Skeletal muscle satellite cell (primary cell): ENCODE data around the gene ABCA1.
A peak's percentile ranks its signal among the peaks of the same experiment; 100 is the strongest.
"Not testable (repeated sequence)": the region's sequence is repeated elsewhere in the genome, so short reads cannot be mapped to it uniquely, and the experiment has no call there.

ENCODE experiments used
- H3K27me3 ChIP-seq: 2 replicates; pipeline ENCODE4 v1.7.0; 2013; ENCODE audit warnings: low read length; ENCODE audit not compliant: control insufficient read depth, insufficient read depth
- H3K36me3 ChIP-seq: 2 replicates; pipeline ENCODE4 v1.7.0; 2013; ENCODE audit warnings: mild to moderate bottlenecking, control low read depth, low read length; ENCODE audit not compliant: insufficient read depth
- H3K4me1 ChIP-seq: 2 replicates; pipeline ENCODE4 v1.7.0; 2013; ENCODE audit warnings: low read length; ENCODE audit not compliant: control insufficient read depth, insufficient read depth
- H3K4me2 ChIP-seq: 2 replicates; pipeline ENCODE4 v1.7.0; 2013; ENCODE audit warnings: mild to moderate bottlenecking, low read length
- H3K4me3 ChIP-seq: 2 replicates; pipeline ENCODE4 v1.7.0; 2013; ENCODE audit warnings: low read length
- H3K9ac ChIP-seq: 2 replicates; pipeline ENCODE4 v1.7.0; 2013; ENCODE audit warnings: mild to moderate bottlenecking, low read depth, low read length, moderate library complexity
- H3K9me3 ChIP-seq: replicated peaks from 2 replicates; pipeline ENCODE4 v1.7.0; 2013; ENCODE audit warnings: mild to moderate bottlenecking, control low read depth, low read length

Gene ABCA1

DNA sequence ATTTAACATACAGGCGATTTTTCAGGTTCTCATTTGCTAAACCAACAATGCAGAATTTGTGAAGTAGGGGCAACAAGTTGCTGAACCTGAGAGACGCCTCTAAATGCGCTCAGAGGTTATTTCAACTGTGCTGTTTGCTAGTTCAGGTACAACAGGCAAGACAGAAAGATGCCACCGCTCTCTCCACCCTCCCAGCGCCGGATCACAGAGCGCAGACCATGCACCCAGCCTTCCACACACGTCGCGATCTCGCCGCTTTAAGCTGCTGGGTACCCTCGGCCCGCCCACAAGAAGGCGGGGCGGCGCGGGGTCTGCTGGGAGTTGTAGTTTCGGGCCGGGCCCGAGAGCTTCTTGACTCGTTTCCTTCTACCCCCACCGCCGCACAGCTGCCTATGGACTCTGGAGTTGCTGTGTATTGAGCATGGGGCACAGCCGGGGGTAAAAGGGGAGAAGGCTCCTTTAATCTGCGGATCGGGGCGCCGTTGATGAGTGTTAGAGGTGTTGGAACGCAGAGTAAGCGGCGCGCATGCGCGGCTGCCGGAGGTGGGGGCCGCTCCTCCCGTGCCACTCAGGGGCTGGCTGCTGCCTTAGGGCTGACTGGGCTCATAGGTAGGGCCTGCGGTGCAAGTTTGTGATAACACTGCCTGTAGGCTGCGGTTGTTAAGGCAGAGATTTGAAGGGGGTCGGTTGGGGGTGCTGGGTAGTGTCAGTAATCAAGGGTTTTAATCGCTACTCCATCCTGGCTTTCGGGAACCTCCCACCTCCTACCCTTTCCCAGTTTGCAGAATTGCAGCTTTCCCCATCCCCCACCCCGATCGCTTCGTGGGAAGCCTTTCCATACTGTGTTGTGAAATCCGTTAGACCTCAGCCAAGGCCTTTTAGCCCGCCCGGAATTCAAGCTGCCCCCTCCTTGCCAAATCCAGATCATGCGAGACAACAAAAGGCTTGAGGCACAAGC is 40.3 kb upstream of the ABCA1 start:
- Histone ChIP-seq H3K9me3 (no peaks in the 10 kb centered on the region), H3K27me3 (no peaks in the 10 kb centered on the region), H3K9ac (peak overlapping the region; percentile 83), H3K4me1 (peaks cover 17% of the 10 kb centered on the region), H3K36me3 (no peaks in the 10 kb centered on the region), H3K4me3 (peak overlapping the region; percentile 95), H3K4me2 (peak overlapping the region; percentile 93)

DNA sequence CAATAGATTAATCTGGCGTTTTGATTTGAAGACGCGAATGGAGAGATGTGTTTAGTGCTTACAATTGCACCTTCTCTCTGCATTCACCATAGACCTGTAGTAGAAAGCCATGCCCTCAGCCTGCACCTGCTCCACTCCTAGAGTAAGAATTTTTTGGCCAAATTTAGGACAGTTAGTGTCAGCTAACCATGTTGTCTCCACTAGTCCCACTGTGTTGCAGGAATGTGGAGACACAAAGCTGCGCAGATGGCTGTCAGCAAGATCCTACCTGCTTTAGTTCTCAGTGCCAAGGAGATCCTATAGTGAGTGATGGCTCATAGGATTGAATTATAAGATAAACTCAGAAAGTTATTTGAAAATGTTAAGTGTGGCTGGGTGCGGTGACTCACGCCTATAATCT is 35.1 kb upstream of the ABCA1 start:
- Histone ChIP-seq H3K4me3 (no peak overlapping the region), H3K9me3 (no peaks in the 10 kb centered on the region), H3K36me3 (no peaks in the 10 kb centered on the region), H3K27me3 (no peaks in the 10 kb centered on the region), H3K4me1 (peaks cover 13% of the 10 kb centered on the region), H3K9ac (no peak overlapping the region), H3K4me2 (no peak overlapping the region)

DNA sequence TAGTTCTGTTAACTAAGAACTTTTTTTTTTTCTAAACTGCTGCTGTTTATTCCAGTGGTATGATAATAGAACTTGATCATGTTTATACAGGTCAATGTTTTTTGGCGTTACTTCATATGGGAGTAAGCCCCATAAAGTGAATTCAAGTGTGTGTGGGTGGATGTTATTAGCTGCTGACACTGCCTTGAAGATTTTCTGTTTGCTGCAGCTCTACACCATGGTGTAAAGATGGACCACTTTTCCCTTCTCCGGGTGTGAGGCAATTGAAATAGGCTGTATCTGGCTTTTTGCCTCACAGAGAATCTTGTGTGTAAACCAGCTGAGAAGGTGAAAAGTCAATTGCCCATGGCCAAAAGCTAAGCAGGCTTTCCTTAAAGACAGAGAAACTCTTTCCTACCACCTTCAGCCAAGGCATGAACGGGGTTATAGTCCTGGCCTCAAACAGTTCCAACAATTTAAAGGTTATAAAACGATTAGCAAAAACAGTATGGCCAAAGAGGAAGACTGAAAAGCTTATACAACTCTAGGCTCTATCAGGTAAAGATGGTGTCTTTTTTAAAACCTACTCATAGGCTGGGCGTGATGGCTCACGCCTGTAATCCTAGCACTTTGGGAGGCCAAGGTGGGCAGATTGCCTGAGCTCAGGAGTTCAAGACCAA is 33.9 kb upstream of the ABCA1 start:
- H3K27me3 ChIP-seq = no peaks in the 10 kb centered on the region
- no peaks in the 10 kb centered on the region for H3K9me3 ChIP-seq
- no peaks in the 10 kb centered on the region for H3K36me3 ChIP-seq
- no peak overlapping the region for H3K4me3 ChIP-seq
- no peak overlapping the region for H3K9ac ChIP-seq
- no peak overlapping the region for H3K4me2 ChIP-seq
- H3K4me1 ChIP-seq = peaks cover 10% of the 10 kb centered on the region

DNA sequence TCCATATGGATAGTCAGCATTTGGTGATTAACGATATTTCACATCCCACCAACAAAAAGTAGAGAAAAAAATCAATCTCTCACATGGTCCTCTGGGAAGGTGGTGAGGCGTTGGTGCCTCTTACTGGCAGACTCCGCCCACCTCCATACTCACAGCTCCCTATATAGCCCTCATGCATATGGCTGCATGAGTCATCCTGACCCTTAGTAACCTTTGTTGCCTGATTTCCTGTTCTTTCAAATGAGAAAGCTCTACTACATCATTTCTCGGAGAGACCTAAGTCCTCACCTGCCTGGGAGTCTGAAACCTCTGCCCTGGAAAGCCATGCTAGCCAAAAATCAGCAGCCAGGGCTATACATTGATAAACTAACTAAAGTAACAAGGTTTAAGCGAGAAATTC is 33.3 kb upstream of the ABCA1 start:
- H3K4me2 ChIP-seq = no peak overlapping the region
- peaks cover 10% of the 10 kb centered on the region for H3K4me1 ChIP-seq
- no peaks in the 10 kb centered on the region for H3K36me3 ChIP-seq

DNA sequence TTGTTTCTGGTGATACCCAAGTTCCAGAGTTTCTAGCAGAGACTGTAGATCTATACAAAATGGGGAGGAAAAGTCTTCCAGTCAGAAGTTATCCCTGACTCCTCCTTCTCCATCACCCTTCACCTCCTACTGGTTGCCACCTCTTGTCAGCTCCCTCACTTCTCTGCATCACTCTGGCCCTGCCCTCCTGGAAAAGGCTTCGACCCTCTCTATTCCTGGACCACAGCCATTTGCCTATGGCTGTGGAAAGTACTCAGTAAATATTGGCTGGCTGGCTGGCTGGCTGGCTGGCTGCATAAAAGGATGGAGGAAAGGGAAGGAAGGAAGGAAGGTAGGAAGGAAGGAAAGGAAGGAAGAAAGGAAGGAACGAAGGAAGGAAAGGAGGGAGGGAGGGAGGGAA is 32.7 kb upstream of the ABCA1 start:
- no peak overlapping the region for H3K4me2 ChIP-seq
- no peaks in the 10 kb centered on the region for H3K9me3 ChIP-seq
- H3K4me3 ChIP-seq = no peak overlapping the region
- H3K4me1 ChIP-seq = peaks cover 10% of the 10 kb centered on the region
- no peaks in the 10 kb centered on the region for H3K27me3 ChIP-seq
- no peaks in the 10 kb centered on the region for H3K36me3 ChIP-seq
- no peak overlapping the region for H3K9ac ChIP-seq

More for the DNA sequence above, 33.3 kb upstream of the ABCA1 start:
- no peaks in the 10 kb centered on the region for H3K27me3 ChIP-seq
- H3K9ac ChIP-seq = no peak overlapping the region
- H3K4me3 ChIP-seq = no peak overlapping the region
- H3K9me3 ChIP-seq = no peaks in the 10 kb centered on the region

DNA sequence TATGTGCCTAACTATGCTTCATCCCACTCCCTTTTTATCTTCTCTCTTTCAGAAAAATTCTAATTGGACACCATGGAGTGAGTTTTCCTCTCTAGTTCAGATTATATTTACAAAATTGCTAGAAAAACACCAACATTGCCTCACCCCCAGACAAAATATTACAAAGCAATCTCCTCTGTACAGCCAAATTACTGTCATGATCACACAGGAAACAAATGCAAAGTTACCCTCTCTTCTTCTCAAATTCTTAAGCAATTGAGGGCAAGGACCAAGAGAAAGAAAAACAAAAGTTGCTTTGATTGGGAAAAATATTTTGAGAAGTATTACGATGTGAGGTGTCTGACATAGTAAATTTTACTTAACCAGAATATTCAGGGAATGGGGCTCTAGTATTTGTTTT is 30.8 kb upstream of the ABCA1 start:
- Histone ChIP-seq H3K4me2 (no peak overlapping the region), H3K9ac (no peak overlapping the region), H3K4me1 (peaks cover 10% of the 10 kb centered on the region), H3K27me3 (no peaks in the 10 kb centered on the region), H3K9me3 (no peaks in the 10 kb centered on the region), H3K4me3 (no peak overlapping the region), H3K36me3 (no peaks in the 10 kb centered on the region)

DNA sequence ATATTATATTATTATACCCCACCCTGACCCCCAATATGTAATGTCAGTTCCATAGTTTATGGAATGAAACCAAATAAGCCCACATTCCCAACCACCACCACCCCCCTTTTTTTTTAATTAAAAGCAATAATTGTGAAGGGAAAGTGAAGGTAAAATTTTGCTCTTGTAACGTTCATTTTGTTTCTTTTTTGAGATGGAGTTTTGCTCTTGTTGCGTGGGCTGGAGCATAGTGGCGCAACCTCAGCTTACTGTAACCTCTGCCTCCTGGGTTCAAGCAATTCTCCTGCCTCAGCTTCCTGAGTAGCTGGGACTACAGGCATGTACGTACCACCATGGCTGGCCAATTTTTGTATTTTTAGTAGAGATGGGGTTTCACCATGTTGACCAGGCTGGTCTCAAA is 30.1 kb upstream of the ABCA1 start:
- not testable (repeated sequence) for H3K4me2 ChIP-seq, H3K4me3 ChIP-seq, H3K27me3 ChIP-seq, H3K9me3 ChIP-seq, H3K9ac ChIP-seq, H3K36me3 ChIP-seq
- peaks cover 10% of the 10 kb centered on the region for H3K4me1 ChIP-seq

DNA sequence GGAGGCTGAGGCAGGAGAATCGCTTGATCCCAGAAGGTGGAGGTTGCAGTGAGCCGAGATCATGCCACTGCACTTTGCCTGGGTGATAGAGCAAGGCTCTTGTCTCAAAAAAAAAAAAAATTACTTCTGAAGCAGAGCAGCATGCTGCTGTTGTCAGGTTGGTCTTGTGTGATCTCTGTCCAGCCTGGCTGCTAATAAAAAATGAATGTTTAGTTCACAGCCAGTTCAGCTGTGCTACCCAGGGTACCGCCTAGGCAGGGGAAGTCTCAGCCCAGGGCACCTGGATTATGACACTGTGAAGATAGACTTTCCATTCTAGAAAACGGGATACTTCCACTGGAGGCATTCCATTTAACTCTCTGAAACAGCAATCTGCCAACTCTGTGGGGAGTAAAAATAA is 23.5 kb upstream of the ABCA1 start:
- Histone ChIP-seq H3K4me3 (no peak overlapping the region), H3K4me1 (no peaks in the 10 kb centered on the region), H3K9me3 (no peaks in the 10 kb centered on the region), H3K36me3 (no peaks in the 10 kb centered on the region), H3K4me2 (no peak overlapping the region), H3K27me3 (no peaks in the 10 kb centered on the region), H3K9ac (no peak overlapping the region)

DNA sequence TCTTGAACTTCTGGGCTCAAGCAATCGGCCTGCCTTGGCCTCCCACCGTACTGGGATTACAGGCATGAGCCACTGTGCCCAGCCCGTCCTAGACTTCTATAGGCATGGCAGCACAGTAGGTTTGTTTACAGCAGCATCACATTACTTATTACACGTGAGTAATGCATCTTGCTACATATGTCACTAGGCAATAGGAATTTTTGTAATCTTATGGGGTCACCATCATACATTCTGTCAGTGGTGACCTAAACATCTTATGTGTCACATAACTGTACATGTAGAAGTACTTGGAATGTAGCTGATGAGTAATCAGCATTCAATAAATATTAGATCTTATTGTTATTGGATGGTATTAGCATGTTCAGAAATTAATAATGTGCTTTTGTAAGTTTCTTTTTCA is 22.9 kb upstream of the ABCA1 start:
- H3K9me3 ChIP-seq = no peaks in the 10 kb centered on the region
- no peaks in the 10 kb centered on the region for H3K27me3 ChIP-seq
- no peak overlapping the region for H3K9ac ChIP-seq
- H3K4me2 ChIP-seq = no peak overlapping the region
- no peaks in the 10 kb centered on the region for H3K36me3 ChIP-seq
- H3K4me1 ChIP-seq = no peaks in the 10 kb centered on the region
- H3K4me3 ChIP-seq = no peak overlapping the region

DNA sequence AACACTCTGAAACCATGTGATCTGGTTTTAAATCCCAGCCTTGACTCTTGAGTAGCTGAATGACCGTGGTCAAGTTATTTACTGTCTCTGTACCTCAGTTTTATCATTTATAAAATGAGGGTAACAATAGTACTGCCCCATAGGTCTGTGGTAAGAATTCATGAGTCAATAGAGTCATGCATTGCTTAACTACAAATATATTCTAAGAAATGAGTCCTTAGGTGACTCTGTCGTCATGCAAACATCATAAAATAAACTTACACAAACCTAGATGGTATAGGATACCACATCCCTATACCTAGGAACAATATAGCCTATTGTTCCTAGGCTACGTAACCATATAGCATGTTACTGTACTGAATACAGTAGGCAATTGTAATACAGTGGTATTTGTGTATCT is 20.3 kb upstream of the ABCA1 start:
- no peaks in the 10 kb centered on the region for H3K4me1 ChIP-seq
- no peak overlapping the region for H3K9ac ChIP-seq
- no peak overlapping the region for H3K4me2 ChIP-seq
- H3K9me3 ChIP-seq = no peaks in the 10 kb centered on the region
- no peaks in the 10 kb centered on the region for H3K36me3 ChIP-seq
- H3K4me3 ChIP-seq = no peak overlapping the region
- no peaks in the 10 kb centered on the region for H3K27me3 ChIP-seq

DNA sequence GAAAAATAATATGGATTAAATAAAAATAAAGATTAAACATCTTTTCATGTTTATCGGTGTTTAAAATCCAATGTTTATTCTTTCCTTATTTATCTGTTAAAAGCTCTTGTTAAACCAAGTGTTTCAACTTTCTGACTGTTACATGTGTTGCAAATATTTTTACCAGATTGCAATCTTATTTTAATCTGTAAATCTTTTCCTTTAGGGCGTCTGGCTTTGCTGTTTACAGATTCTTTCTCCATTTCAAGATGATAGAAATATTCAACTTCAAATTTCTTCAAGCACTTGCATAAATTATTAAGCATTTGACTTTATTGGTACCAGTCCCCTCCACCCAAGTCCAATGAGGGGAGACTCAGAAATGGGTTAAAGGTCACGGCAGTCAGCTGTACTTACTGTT is 16.9 kb upstream of the ABCA1 start:
- no peak overlapping the region for H3K9ac ChIP-seq
- H3K4me2 ChIP-seq = no peak overlapping the region
- no peaks in the 10 kb centered on the region for H3K36me3 ChIP-seq
- H3K27me3 ChIP-seq = no peaks in the 10 kb centered on the region
- no peaks in the 10 kb centered on the region for H3K4me1 ChIP-seq
- no peak overlapping the region for H3K4me3 ChIP-seq
- no peaks in the 10 kb centered on the region for H3K9me3 ChIP-seq

DNA sequence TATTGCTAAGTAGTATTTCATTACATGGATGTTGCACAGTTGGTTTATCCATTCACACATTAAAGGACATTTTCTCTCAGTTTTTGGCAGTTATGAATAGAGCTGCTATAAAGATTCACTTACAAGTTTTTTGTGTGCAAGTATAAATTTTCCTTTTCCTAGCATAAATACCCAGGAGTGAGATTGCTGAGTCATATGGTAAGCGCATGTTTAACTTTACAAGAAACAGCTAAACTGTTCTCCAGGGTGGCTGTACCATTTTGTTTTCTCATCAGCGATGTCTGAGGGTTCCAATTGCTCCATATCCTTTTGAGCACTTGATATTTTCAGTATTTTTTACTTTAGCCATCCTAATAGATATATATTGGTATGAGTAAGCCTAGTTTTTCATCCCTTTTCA is 16.4 kb upstream of the ABCA1 start:
- Histone ChIP-seq H3K4me1 (no peaks in the 10 kb centered on the region), H3K4me2 (no peak overlapping the region), H3K9me3 (no peaks in the 10 kb centered on the region), H3K27me3 (no peaks in the 10 kb centered on the region), H3K4me3 (no peak overlapping the region), H3K36me3 (no peaks in the 10 kb centered on the region), H3K9ac (no peak overlapping the region)
